ENCODE data around the gene MYADML2.
"Not testable (repeated sequence)": the region's sequence is repeated elsewhere in the genome, so short reads cannot be mapped to it uniquely, and the experiment has no call there.

MYADML2 gene, protein sequence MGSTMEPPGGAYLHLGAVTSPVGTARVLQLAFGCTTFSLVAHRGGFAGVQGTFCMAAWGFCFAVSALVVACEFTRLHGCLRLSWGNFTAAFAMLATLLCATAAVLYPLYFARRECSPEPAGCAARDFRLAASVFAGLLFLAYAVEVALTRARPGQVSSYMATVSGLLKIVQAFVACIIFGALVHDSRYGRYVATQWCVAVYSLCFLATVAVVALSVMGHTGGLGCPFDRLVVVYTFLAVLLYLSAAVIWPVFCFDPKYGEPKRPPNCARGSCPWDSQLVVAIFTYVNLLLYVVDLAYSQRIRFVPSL

DNA sequence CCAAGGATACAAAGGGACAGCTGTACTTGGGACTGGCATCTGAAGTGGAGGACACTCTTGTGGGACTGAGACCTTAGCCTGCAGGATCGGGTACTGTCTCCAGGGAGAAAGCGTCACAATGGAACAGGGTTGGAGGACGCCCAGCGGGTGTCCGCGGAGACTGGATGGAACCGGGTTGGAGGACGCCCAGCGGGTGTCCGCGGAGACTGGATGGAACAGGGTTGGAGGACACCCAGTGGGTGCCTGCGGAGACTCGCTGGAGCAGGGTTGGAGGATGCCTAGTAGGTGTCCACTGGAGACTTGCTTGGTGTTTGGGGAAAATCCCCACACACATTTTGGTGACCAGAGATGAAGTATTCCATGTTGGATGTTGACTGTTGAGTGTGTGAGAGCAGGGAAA lies at the start of gene MYADML2:
MYADML2 (minus strand) TSS at position 45 of the 400 bp plus-strand sequence. CDS start 5,492 bp downstream, outside the sequence.
- no peak for DNase-seq (ENCODE audit: low spot score)

DNA sequence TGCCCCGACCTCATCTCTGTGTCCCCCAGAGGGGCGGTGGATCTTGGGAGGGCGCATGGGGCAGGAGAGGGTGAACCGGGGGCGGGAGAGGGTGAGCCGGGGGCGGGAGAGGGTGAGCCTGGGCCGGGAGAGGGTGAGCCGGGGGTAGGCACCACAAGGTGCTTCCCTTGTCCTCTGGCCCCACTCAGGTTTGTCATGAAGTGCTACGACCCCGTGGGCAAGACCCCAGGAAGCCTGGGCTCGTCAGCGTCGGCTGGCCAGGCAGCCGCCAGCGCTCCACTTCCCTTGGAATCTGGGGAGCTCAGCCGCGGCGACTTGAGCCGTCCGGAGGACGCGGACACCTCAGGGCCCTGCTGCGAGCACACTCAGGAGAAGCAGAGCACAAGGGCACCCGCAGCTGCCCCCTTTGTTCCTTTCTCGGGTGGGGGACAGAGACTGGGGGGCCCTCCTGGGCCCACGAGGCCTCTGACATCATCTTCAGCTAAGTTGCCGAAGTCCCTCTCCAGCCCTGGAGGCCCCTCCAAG lies 49.3 kb upstream of the MYADML2 start:
- no peak for DNase-seq (ENCODE audit: low spot score)

DNA sequence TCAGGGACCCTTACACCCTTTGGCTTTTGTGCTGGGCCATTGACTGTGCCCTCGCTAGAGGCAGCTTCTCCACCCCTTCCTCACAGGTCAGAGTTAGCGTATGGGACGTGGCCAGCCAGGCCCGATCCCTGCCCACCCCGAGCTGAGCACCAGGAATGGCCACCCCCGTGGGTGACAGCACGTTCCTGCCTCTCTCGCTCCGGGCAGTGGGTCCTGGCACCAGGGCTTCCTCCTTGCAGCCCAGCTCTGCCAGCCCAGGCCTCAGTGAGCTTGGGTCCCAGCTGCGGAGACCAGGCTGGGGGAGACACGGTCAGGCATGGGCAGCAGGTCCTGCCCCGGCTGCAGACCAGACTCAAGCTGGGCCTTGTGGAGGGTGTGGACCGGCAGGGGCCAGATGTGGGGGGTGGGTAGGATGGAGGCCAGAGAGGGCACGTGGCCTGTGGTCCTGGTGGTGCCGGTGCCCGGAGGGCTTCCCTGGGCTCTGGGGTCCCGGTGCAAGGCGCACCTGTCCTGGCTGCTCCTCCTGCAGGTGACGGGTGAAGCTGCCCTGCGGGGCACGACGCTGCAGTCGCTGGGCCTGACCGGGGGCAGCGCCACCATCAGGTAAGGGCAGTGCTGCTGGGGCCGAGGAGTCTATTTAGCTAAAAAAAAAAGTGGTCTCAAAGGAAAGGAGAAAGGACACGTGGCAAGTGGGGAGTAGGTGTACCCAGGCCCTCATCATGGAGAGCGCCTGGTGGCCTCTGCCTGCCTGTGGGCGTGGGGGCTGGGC lies 48.6 kb upstream of the MYADML2 start:
- DNase-seq (ENCODE audit: low spot score) = no peak

DNA sequence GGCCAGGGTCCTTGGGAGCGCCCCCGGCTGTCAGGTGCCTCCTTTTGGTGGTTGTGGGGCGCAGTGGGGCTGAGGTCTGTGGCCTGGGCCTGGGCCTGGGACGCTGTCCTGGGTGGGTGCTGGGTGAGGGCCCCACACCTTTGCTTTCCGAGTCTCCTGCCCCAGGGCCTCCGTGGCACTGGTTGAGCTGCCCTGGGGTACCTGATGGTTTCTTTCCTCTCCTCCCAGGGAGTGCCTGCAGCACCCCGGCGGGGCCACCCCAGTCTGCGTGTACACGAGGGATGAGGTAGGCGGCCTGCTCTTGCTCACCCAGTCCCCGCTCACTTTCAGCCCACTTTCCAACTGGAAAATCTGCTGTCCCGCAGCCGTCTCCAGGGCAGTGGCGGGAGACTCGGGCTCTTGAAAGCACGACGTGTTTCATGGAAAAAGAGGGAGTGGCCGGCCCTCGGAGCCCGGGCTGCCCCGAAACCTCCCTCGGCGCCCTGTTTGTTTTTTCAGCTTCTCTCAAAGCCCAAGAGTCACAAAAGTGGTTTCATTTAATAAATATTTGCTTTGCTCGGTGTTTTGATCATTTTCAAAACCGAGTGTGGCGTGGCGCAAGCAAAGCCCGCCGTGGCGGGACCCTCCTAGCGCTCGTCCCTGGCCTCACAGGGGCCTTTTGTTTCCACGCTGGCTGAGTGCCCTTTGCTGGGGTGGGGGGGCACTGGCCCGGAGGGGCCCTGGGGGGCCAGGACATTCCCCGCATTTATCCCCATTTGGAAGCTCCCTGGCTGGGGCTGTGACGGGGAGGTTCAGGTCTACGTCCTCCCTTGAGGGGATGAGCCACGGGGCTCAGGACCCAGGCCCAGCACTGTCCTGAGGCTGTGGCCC lies 47.8 kb upstream of the MYADML2 start:
- DNase-seq (ENCODE audit: low spot score) = no peak

DNA sequence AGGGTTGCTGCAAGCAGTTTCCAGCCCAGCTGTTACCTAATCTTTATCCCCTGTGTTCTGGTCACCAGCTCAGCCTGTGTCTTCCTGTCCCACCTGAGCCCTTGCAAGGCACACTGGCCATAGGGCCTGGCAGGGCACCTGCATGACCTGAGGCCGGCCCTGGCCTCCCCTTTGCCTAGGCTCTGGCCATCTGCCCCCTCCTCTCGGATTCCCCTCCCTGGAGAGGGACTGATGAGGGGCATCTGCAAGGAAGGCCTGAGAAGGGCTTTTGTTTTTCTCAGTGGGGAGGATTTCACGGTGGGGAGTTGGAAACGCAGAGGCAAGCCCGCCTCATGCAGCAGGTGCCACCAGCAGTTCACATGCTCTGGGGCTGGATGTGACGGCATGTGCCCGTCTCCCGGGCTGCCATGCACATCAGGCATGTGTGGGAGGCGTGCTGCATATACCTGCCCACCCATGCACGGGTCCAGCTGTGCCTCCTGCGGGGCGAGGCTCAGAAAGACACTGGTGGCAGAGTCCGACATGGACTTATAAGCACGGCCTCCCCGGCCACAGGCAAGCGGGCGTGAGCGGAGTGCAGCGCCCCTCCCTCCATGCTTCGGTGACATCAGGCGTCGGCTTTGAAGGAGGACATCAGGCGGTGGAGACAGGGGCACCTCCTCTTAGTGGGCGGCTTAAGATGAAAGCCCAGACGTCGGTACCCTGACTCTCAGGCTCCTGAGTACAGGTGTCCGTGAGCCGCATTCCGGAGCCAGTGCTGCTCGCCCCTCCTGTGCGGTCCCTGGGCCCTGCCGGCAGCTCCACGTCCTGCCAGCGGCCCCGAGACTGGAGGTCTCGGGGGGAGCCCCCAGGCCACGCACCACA lies 46.9 kb upstream of the MYADML2 start:
- no peak for DNase-seq (ENCODE audit: low spot score)

DNA sequence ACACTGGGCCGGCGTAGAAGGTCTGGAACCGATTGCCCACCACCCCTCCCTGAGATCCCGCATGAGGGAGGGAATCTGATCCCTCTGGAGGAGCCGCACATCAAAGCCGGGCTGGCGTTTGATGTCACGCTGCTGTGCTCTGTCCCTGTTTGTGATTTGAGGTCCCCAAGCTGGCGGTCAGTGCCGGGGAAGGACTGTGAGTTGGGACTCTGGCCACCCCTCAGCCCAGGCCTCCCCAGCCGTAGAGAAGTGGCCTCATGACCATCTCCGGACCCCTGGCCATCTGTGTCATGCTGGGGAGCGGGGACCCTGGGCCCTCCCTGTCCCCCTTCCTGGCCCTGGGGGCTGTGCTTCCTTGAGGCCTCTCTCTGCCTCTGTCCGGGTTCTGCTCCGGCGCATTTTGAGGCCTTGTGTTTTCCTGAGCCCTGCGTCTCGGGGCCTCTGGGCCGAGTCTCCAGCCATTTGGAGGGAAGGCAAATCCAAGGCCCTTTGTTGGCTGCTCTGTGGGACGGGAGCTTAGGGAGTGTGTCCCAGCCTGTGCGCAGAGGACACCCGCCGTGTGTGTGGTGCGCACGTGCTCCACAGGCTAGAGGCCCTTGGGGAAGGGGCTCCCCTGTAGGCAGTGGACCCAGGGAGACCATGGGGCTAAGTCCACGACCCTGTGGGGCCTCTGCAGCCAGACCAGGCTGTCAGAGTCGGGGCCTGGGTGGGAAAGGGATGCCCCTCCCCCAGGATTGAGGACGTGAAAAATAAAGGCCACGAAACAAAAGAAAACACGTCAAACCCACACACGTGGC lies 45.5 kb upstream of the MYADML2 start:
- no peak for DNase-seq (ENCODE audit: low spot score)

DNA sequence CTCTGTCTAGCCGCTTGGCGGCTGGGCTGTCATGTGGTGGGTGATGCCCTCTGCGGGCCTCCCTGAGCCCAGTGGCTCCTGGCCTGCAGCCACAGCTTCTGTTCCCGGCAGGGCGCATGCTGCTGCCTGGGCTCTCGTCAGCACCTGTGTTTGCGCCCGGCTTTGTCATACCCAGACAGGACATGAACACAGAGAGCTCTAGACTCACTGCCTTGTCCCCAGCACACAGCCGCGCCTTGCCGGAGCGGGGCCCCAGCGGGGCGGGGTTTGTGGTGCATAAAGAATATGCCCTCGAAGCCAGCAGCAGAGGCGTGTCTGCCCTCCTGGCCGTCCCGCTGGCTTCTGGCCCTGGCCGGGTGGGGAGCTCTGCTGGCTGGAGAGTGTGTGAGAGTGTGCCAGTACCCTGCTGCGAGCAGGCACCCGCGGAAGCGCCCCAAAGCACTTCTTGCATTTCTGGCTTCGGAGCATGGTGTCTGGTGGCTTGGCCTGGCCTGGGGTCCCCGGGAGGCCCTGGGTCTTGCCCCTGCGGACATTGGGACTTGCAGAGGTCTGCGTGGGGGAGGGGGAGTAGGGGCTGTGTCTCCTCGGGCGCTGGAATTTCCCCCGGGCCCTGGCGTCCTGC lies 44.8 kb upstream of the MYADML2 start:
- DNase-seq (ENCODE audit: low spot score) = no peak

DNA sequence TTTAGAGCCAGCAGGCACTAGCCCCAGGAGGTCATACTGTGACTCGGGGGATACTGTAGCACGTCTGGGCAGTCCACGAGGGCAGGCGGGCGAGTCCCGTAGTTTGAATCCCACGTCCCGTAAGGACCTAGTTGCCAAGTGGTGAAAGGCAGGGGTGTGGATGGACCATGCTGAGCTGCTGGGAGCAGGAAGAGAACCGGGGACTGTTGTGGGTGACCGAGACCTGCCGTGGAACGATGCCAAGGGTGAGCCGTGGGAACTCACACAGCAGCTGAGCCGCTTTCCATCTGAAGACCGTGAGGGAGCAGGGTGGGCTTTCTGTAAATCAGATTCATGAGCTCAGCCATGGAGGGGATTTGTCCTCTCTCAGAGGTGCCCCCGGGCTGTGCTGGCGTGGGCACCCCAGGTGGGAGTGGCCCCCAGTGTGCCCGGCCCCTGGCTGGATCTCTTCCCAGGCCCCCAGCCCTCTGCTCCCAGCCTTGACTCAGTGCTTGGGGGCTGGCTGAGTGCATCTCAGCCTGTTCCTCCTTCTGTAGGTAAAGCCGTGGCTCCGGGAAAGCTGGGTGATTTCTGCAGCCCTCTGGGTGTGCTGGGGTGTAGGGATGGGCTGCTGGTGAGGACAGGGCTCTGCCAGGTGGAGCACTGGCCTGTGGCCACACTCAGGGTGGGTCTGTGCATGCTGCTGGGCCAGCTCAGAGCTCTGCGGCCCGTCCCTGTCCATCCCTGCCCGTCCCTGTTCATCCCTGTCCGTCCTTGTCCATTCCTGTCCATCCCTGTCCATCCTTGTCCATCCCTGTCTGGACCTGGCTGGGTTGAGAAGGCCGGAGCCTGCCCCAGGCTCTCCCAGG lies 44.0 kb upstream of the MYADML2 start:
- DNase-seq (ENCODE audit: low spot score) = no peak

DNA sequence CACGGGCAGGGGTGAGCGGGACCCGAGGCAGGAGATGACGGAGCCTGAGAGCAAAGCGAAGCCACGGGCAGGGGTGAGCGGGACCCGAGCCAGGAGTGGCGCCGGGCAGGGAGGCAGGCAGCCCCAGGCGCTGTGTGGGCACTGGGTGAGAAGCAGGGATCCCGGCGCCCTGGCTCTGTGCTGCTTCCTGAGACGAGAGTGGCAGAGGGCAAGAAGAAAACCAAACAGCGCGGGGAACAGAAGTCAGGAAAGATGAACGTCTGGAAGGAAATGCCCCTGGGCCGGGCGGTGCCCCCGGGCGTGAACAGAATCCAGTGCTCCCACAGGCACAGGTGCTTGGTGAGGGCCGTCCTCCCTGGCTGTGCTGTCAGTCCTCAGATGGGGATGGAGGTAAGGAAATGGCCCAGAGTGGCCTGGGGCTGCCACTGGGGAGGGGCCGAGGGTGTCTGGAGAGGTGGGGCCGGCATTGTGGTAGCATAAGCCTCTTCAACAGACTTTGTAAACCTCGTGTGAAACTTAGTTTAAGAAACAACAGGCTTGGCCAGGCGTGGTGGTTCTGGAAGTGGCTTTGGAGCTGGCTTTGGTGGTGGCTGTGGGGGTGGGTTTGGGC lies 40.2 kb upstream of the MYADML2 start:
- DNase-seq (ENCODE audit: low spot score) = no peak

DNA sequence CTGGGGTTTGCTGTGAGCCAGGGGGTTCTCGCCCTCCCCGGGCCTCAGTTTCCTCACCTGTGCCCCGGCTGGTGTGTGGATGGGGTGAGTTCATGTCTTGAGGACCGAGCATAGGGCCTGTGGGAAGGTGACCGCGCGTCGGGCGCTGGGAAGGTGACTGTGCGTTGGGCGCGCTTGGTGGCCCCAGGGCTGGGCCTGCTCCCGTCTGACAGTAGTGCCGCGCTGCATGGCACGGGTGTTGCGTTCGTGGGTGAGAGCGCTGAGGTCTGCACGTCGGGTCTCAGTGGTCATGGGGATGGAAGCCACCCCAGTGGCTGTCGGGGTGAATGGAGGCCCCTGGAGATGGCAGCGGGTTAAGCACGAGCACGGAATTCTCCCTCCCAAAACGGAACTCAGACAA lies 39.6 kb upstream of the MYADML2 start:
- DNase-seq (ENCODE audit: low spot score) = no peak

DNA sequence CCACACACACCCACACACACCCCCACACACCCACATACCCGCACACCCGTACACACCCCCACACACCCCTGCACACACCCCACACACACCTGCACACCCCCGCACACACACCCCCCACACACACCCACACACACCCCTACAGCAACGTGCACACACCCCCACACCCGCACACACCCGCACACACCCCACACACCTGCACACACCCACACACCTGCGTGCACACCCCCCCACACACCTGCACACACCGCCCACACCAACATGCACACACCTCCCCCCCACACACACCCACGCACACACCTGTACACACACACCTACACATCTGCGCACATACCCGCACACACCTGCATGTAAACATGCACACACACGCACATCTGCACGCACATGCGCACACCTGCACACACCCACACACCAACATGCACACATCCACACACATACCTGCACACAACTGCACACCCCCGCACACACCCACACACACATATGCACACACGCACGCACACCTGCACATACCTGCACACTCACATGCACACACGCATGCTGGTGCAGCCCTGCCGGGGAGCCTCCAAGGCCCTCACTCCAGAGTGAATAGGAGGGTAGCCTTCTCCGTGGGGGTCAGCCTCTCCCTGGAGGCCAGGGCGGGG lies 37.9 kb upstream of the MYADML2 start:
- DNase-seq (ENCODE audit: low spot score) = no peak

DNA sequence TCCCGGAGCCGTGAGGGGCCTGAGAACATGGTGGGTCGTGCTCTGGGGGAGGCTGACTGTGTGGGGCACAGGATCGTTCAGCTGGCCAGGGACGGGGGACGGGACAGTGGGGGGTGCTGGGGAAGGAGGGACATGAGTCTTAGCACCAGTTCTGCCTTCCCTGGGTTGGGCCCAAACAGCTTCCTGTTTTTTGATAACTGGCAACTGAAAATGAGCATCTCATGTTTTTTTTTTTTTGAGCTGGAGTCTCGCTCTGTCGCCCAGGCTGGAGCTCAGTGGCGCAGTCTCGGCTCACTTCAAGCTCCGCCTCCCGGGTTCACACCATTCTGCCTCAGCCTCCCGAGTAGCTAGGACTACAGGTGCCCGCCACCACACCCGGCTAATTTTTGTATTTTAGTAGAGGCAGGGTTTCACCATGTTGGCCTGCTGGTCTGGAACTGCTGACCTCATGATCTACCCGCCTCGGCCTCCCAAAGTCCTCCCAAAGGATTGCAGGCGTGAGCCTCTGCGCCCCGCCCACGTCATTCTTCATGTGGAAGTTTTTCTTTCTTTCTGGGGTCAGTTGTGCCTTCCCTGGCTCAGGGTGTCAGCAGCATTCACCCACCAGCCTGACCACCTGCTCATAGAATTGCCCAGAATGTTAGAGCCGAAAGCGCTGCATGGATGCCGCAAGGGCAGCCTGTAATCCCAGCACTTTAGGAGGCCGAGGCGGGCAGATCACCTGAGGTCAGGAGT lies 36.8 kb upstream of the MYADML2 start:
- DNase-seq (ENCODE audit: low spot score) = no peak

DNA sequence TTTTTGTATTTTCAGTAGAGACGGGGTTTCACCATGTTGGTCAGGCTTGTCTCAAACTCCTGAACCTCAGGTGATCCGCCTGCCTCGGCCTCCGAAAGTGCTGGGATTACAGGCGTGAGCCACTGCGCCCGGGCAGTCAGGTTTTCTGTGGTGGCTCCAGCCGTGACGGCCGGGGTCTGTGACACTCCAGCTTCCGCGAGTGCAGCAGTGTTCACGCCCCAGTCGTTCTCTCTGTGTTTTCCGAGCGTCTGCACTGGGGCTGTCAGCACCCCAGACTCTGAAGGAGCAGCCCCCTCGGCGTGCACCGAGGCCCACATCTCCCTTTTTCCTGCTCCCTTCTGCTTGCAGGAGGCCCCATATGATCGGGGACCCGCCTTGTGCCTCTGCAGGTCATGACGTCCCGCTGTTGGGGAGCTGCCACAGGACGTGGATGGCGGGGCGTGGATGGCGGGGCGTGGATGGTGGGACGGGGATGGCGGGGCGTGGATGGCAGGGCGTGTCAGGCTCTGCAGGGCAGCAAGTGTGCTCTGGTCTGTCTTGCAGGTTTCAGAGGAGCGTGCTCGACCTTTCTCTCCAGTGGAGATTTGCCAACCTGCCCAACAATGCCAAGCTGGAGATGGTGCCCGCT lies 36.1 kb upstream of the MYADML2 start:
- no peak for DNase-seq (ENCODE audit: low spot score)

DNA sequence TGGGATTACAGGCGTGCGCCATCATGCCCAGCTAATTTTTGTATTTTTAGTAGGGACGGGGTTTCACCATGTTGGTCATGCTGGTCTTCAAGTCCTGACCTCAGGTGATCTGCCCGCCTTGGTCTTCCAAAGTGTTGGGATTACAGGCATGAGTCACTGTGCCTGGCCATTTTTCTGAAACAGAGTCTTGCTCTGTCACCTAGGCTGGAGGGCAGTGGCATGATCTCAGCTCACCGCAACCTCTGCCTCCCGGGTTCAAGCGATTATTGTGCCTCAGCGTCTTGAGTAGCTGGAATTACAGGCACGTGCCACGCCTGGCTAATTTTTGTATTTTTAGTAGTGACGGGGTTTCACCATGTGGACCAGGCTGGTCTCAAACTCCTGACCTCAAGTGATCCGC lies 34.5 kb upstream of the MYADML2 start:
- not testable (repeated sequence) for DNase-seq (ENCODE audit: low spot score)

DNA sequence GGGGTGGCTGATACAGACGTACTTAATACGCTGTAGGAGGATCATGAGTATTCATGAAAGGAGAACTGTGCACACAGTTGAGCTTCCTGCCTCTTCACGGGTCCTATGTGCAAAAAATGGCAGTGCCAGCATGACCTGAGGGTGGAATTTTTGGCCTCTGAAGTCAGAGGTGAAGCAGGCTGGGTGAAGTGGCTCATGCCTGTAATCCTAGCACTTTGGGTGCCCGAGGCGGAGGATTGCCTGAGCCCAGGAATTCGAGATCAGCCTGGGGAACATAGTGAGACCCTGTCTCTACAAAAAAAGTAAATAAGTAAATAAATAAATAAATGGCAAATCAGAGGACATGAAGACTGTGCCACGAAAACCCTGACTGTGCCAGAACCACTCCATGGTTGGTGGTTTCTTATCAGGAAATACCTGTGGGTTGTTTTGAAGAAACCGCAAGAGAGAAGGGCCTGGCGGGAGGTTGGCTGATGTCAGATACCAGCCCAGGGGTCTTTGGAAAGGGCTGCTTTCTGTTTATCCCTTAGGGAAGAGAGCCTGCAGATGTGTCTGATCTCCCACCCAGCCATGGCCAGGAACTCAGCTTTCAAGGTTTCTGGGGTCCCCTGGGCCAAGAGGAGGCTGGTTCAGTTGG lies 33.8 kb upstream of the MYADML2 start:
- DNase-seq (ENCODE audit: low spot score) = no peak

DNA sequence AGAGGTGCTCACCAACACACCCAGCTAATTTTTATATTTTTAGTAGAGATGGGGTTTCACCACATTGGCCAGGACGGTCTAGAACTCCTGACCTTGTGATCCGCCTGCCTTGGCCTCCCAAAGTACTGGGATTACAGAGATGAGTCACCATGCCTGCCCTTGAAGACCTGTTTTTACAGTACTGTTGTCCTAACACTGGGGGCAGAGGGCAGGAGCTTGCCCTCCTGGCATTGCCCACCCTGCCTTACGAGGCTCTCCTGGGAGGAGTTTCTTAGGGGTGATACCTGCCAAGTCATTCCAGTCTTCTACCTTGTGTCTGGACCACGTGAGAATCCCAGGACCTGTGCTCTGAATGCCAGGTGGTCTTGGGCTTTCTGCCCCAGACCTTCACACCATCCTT lies 33.1 kb upstream of the MYADML2 start:
- no peak for DNase-seq (ENCODE audit: low spot score)

Measured in CD4-positive, alpha-beta T cell treated with Interleukin-15 for 4 hours (primary cell).